ENCODE data around the gene VSIG10.

The VSIG10 gene

GRCh38 chr12:118070650-118071049 lies 33.2 kb downstream of the VSIG10 start:
- Histone ChIP-seq H3K36me3 (ENCODE audit: insufficient read depth, low read length) (no peaks in the 10 kb centered on the region), H3K9ac (ENCODE audit: low read length) (no peak overlapping the region), H3K9me3 (ENCODE audit: low read length) (no peaks in the 10 kb centered on the region), H3K4me3 (ENCODE audit: low read depth in 1 of 2, low read length in 2 of 2) (no peak overlapping the region), H3K4me1 (ENCODE audit: insufficient read depth, low read length) (no peaks in the 10 kb centered on the region), H3K27ac (ENCODE audit: low read depth, low read length) (no peak overlapping the region), H3K27me3 (ENCODE audit: control insufficient read depth in 1 of 2, insufficient read depth in 2 of 2, low read length in 2 of 2) (no peaks in the 10 kb centered on the region)

- no peaks in the 10 kb centered on the region for H3K36me3 ChIP-seq (ENCODE audit: insufficient read depth, low read length)
- H3K27me3 ChIP-seq (ENCODE audit: control insufficient read depth in 1 of 2, insufficient read depth in 2 of 2, low read length in 2 of 2) = no peaks in the 10 kb centered on the region
Measured at GRCh38 chr12:118068445-118068844, 35.4 kb downstream of the VSIG10 start.

GRCh38 chr12:118065380-118065779 lies 38.4 kb downstream of the VSIG10 start:
- H3K9ac ChIP-seq (ENCODE audit: low read length) = no peak overlapping the region
- H3K9me3 ChIP-seq (ENCODE audit: low read length) = no peaks in the 10 kb centered on the region
- no peak overlapping the region for H3K27ac ChIP-seq (ENCODE audit: low read depth, low read length)
- no peaks in the 10 kb centered on the region for H3K36me3 ChIP-seq (ENCODE audit: insufficient read depth, low read length)
- no peaks in the 10 kb centered on the region for H3K27me3 ChIP-seq (ENCODE audit: control insufficient read depth in 1 of 2, insufficient read depth in 2 of 2, low read length in 2 of 2)
- H3K4me1 ChIP-seq (ENCODE audit: insufficient read depth, low read length) = peaks cover 15% of the 10 kb centered on the region
- no peak overlapping the region for H3K4me3 ChIP-seq (ENCODE audit: low read depth in 1 of 2, low read length in 2 of 2)

More at GRCh38 chr12:118068445-118068844, 35.4 kb downstream of the VSIG10 start:
- Histone ChIP-seq H3K9ac (ENCODE audit: low read length) (no peak overlapping the region), H3K9me3 (ENCODE audit: low read length) (no peaks in the 10 kb centered on the region), H3K4me1 (ENCODE audit: insufficient read depth, low read length) (peaks cover 7% of the 10 kb centered on the region), H3K27ac (ENCODE audit: low read depth, low read length) (no peak overlapping the region), H3K4me3 (ENCODE audit: low read depth in 1 of 2, low read length in 2 of 2) (no peak overlapping the region)

- Histone ChIP-seq H3K27ac (ENCODE audit: low read depth, low read length) (no peak overlapping the region), H3K9me3 (ENCODE audit: low read length) (no peaks in the 10 kb centered on the region), H3K4me3 (ENCODE audit: low read depth in 1 of 2, low read length in 2 of 2) (no peak overlapping the region), H3K27me3 (ENCODE audit: control insufficient read depth in 1 of 2, insufficient read depth in 2 of 2, low read length in 2 of 2) (no peaks in the 10 kb centered on the region), H3K4me1 (ENCODE audit: insufficient read depth, low read length) (peaks cover 21% of the 10 kb centered on the region), H3K36me3 (ENCODE audit: insufficient read depth, low read length) (no peaks in the 10 kb centered on the region), H3K9ac (ENCODE audit: low read length) (no peak overlapping the region)
Measured at GRCh38 chr12:118064608-118065007, 39.2 kb downstream of the VSIG10 start.

GRCh38 chr12:118063576-118064391 lies 40.0 kb downstream of the VSIG10 start:
- Histone ChIP-seq H3K36me3 (ENCODE audit: insufficient read depth, low read length) (no peaks in the 10 kb centered on the region), H3K27ac (ENCODE audit: low read depth, low read length) (no peak overlapping the region), H3K9ac (ENCODE audit: low read length) (no peak overlapping the region), H3K4me3 (ENCODE audit: low read depth in 1 of 2, low read length in 2 of 2) (no peak overlapping the region), H3K9me3 (ENCODE audit: low read length) (no peaks in the 10 kb centered on the region), H3K27me3 (ENCODE audit: control insufficient read depth in 1 of 2, insufficient read depth in 2 of 2, low read length in 2 of 2) (no peaks in the 10 kb centered on the region), H3K4me1 (ENCODE audit: insufficient read depth, low read length) (peaks cover 26% of the 10 kb centered on the region)

GRCh38 chr12:118061873-118062843 lies 41.7 kb downstream of the VSIG10 start:
- Histone ChIP-seq H3K9ac (ENCODE audit: low read length) (peak overlapping the region; percentile 99), H3K4me3 (ENCODE audit: low read depth in 1 of 2, low read length in 2 of 2) (peak overlapping the region; percentile 52 to 92), H3K27ac (ENCODE audit: low read depth, low read length) (peak overlapping the region; percentile 94), H3K4me1 (ENCODE audit: insufficient read depth, low read length) (peaks cover 26% of the 10 kb centered on the region), H3K36me3 (ENCODE audit: insufficient read depth, low read length) (no peaks in the 10 kb centered on the region), H3K27me3 (ENCODE audit: control insufficient read depth in 1 of 2, insufficient read depth in 2 of 2, low read length in 2 of 2) (no peaks in the 10 kb centered on the region), H3K9me3 (ENCODE audit: low read length) (no peaks in the 10 kb centered on the region)

- Histone ChIP-seq H3K4me3 (ENCODE audit: low read depth in 1 of 2, low read length in 2 of 2) (peak within 1 kb of the TSS; percentile 79 to 92), H3K9ac (ENCODE audit: low read length) (peak within 1 kb of the TSS; percentile 99), H3K27me3 (ENCODE audit: control insufficient read depth in 1 of 2, insufficient read depth in 2 of 2, low read length in 2 of 2) (no peaks in the 10 kb centered on the region), H3K27ac (ENCODE audit: low read depth, low read length) (peak within 1 kb of the TSS; percentile 98), H3K36me3 (ENCODE audit: insufficient read depth, low read length) (no peaks in the 10 kb centered on the region), H3K9me3 (ENCODE audit: low read length) (no peaks in the 10 kb centered on the region), H3K4me1 (ENCODE audit: insufficient read depth, low read length) (peaks cover 32% of the 10 kb centered on the region)
Measured at GRCh38 chr12:118061011-118061872, 42.6 kb downstream of the VSIG10 start, which contains the start of gene WSB2. Gene WSB2 (minus strand): TSS chr12:118061179. CDS start chr12:118061048, 131 bp downstream.

- Histone ChIP-seq H3K9me3 (ENCODE audit: low read length) (no peaks in the 10 kb centered on the region), H3K27me3 (ENCODE audit: control insufficient read depth in 1 of 2, insufficient read depth in 2 of 2, low read length in 2 of 2) (no peaks in the 10 kb centered on the region), H3K27ac (ENCODE audit: low read depth, low read length) (peak overlapping the region; percentile 98), H3K9ac (ENCODE audit: low read length) (peak overlapping the region; percentile 99), H3K36me3 (ENCODE audit: insufficient read depth, low read length) (no peaks in the 10 kb centered on the region), H3K4me1 (ENCODE audit: insufficient read depth, low read length) (peaks cover 37% of the 10 kb centered on the region), H3K4me3 (ENCODE audit: low read depth in 1 of 2, low read length in 2 of 2) (peak overlapping the region; percentile 79 to 89)
Measured at GRCh38 chr12:118060301-118061010, 43.4 kb downstream of the VSIG10 start.

GRCh38 chr12:118059341-118060191 lies 44.2 kb downstream of the VSIG10 start:
- Histone ChIP-seq H3K9me3 (ENCODE audit: low read length) (no peaks in the 10 kb centered on the region), H3K27me3 (ENCODE audit: control insufficient read depth in 1 of 2, insufficient read depth in 2 of 2, low read length in 2 of 2) (no peaks in the 10 kb centered on the region), H3K27ac (ENCODE audit: low read depth, low read length) (peak overlapping the region; percentile 98), H3K4me3 (ENCODE audit: low read depth in 1 of 2, low read length in 2 of 2) (peak overlapping the region; percentile 79 to 89), H3K4me1 (ENCODE audit: insufficient read depth, low read length) (peaks cover 37% of the 10 kb centered on the region), H3K36me3 (ENCODE audit: insufficient read depth, low read length) (no peaks in the 10 kb centered on the region), H3K9ac (ENCODE audit: low read length) (peak overlapping the region; percentile 99)

- Histone ChIP-seq H3K27ac (ENCODE audit: low read depth, low read length) (no peak overlapping the region), H3K27me3 (ENCODE audit: control insufficient read depth in 1 of 2, insufficient read depth in 2 of 2, low read length in 2 of 2) (no peaks in the 10 kb centered on the region), H3K4me1 (ENCODE audit: insufficient read depth, low read length) (peaks cover 34% of the 10 kb centered on the region), H3K9ac (ENCODE audit: low read length) (no peak overlapping the region), H3K4me3 (ENCODE audit: low read depth in 1 of 2, low read length in 2 of 2) (no peak overlapping the region), H3K36me3 (ENCODE audit: insufficient read depth, low read length) (no peaks in the 10 kb centered on the region), H3K9me3 (ENCODE audit: low read length) (no peaks in the 10 kb centered on the region)
Measured at GRCh38 chr12:118058881-118059280, 44.9 kb downstream of the VSIG10 start.

Measured in muscle layer of colon (tissue), 2 donors.